ENCODE measurements around the gene HSF2. TPM values are rescaled to one million over a fixed set of nuclear protein-coding genes. Genes with fewer than 3 reads are reported as not detected.
A peak's percentile ranks its signal among the peaks of the same experiment; 100 is the strongest.
"Not testable (repeated sequence)": the region's sequence is repeated elsewhere in the genome, so short reads cannot be mapped to it uniquely, and the experiment has no call there.

Gene HSF2
- total RNA-seq, 2 experiments from 2014 or later, result 22.0 to 27.0 TPM

- no peak overlapping the region for H3K4me3 Mint-ChIP-seq
These were observed 27.1 kb downstream of the HSF2 start for GRCh38 chr6:122426597-122426996.

GRCh38 chr6:122428781-122429180, 29.3 kb downstream of the HSF2 start:
- DNase-seq, result no peak
- peaks cover 32% of the 10 kb centered on the region for H3K4me1 Mint-ChIP-seq (ENCODE audit: low read depth)
- no peak overlapping the region for H3K27ac Mint-ChIP-seq
- peaks cover 64% of the 10 kb centered on the region for H3K36me3 Mint-ChIP-seq (ENCODE audit: low read depth)
- no peaks in the 10 kb centered on the region for H3K9me3 Mint-ChIP-seq
- intact Hi-C loops (cut with micrococcal nuclease), result no loop called here
- no peaks in the 10 kb centered on the region for H3K27me3 Mint-ChIP-seq (ENCODE audit: low read depth)
- CTCF ChIA-PET, result interaction anchor here (0.9 kb wide), 1 partner anchor 27 kb away, joined by 4 read pairs; no protein-coding TSS in a partner anchor
- H3K4me3 Mint-ChIP-seq, result no peak overlapping the region

More at GRCh38 chr6:122426597-122426996, 27.1 kb downstream of the HSF2 start:
- H3K9me3 Mint-ChIP-seq, result no peaks in the 10 kb centered on the region
- no peak for DNase-seq
- CTCF ChIA-PET, result no interaction called here
- no peak overlapping the region for H3K27ac Mint-ChIP-seq
- H3K27me3 Mint-ChIP-seq (ENCODE audit: low read depth), result no peaks in the 10 kb centered on the region
- intact Hi-C loops (cut with micrococcal nuclease), result no loop called here
- H3K36me3 Mint-ChIP-seq (ENCODE audit: low read depth), result peaks cover 62% of the 10 kb centered on the region
- peaks cover 28% of the 10 kb centered on the region for H3K4me1 Mint-ChIP-seq (ENCODE audit: low read depth)

- CTCF ChIA-PET, result interaction anchor here (0.9 kb wide), 1 partner anchor 28 kb away, joined by 4 read pairs; no protein-coding TSS in a partner anchor
- Mint-ChIP-seq H3K4me1 (ENCODE audit: low read depth) (peaks cover 29% of the 10 kb centered on the region), H3K4me3 (no peak overlapping the region), H3K27ac (no peak overlapping the region), H3K36me3 (ENCODE audit: low read depth) (peaks cover 65% of the 10 kb centered on the region), H3K27me3 (ENCODE audit: low read depth) (no peaks in the 10 kb centered on the region), H3K9me3 (no peaks in the 10 kb centered on the region)
- no peak for DNase-seq
- intact Hi-C loops (cut with micrococcal nuclease), result no loop called here
These were observed 29.9 kb downstream of the HSF2 start for GRCh38 chr6:122429323-122429722.

- no peak for DNase-seq
- H3K4me3 Mint-ChIP-seq, result no peak overlapping the region
- H3K27me3 Mint-ChIP-seq (ENCODE audit: low read depth), result no peaks in the 10 kb centered on the region
- H3K27ac Mint-ChIP-seq, result no peak overlapping the region
- H3K9me3 Mint-ChIP-seq, result no peaks in the 10 kb centered on the region
- CTCF ChIA-PET, result interaction anchor here (1.3 kb wide), 1 partner anchor 50 kb away, joined by 3 read pairs; no protein-coding TSS in a partner anchor
- intact Hi-C loops (cut with micrococcal nuclease), result loop anchor here (2.0 kb wide), 1 partner anchor 15 kb away; no protein-coding TSS in a partner anchor
- H3K4me1 Mint-ChIP-seq (ENCODE audit: low read depth), result peaks cover 22% of the 10 kb centered on the region
- H3K36me3 Mint-ChIP-seq (ENCODE audit: low read depth), result peaks cover 53% of the 10 kb centered on the region
These were observed 32.3 kb downstream of the HSF2 start for GRCh38 chr6:122431780-122432179.

GRCh38 chr6:122432816-122433215, 33.4 kb downstream of the HSF2 start:
- intact Hi-C loops (cut with micrococcal nuclease), result no loop called here
- DNase-seq, result no peak
- H3K4me1 Mint-ChIP-seq (ENCODE audit: low read depth), result peaks cover 16% of the 10 kb centered on the region
- H3K9me3 Mint-ChIP-seq, result no peaks in the 10 kb centered on the region
- peak overlapping the region; percentile 46 for H3K27ac Mint-ChIP-seq
- H3K36me3 Mint-ChIP-seq (ENCODE audit: low read depth), result peaks cover 56% of the 10 kb centered on the region
- no peaks in the 10 kb centered on the region for H3K27me3 Mint-ChIP-seq (ENCODE audit: low read depth)
- CTCF ChIA-PET, result interaction anchor here (1.3 kb wide), 1 partner anchor 51 kb away, joined by 3 read pairs; no protein-coding TSS in a partner anchor
- no peak overlapping the region for H3K4me3 Mint-ChIP-seq

GRCh38 chr6:122438975-122439374, 39.5 kb downstream of the HSF2 start:
- Mint-ChIP-seq H3K27ac (no peak overlapping the region), H3K4me1 (ENCODE audit: low read depth) (no peaks in the 10 kb centered on the region), H3K4me3 (no peak overlapping the region), H3K36me3 (ENCODE audit: low read depth) (peaks cover 69% of the 10 kb centered on the region), H3K9me3 (peaks cover 26% of the 10 kb centered on the region), H3K27me3 (ENCODE audit: low read depth) (no peaks in the 10 kb centered on the region)
- CTCF ChIA-PET, result no interaction called here
- DNase-seq, result peak; percentile 8
- intact Hi-C loops (cut with micrococcal nuclease), result no loop called here

GRCh38 chr6:122445274-122445673, 45.8 kb downstream of the HSF2 start:
- Mint-ChIP-seq H3K27me3 (ENCODE audit: low read depth) (no peaks in the 10 kb centered on the region), H3K4me3 (no peak overlapping the region), H3K27ac (peak overlapping the region; percentile 18), H3K9me3 (peaks cover 6% of the 10 kb centered on the region), H3K36me3 (ENCODE audit: low read depth) (peaks cover 44% of the 10 kb centered on the region), H3K4me1 (ENCODE audit: low read depth) (peaks cover 21% of the 10 kb centered on the region)
- DNase-seq, result no peak
- CTCF ChIA-PET, result no interaction called here
- intact Hi-C loops (cut with micrococcal nuclease), result no loop called here

- peaks cover 40% of the 10 kb centered on the region for H3K36me3 Mint-ChIP-seq (ENCODE audit: low read depth)
- CTCF ChIA-PET, result no interaction called here
- H3K4me3 Mint-ChIP-seq, result no peak overlapping the region
- H3K27ac Mint-ChIP-seq, result peak overlapping the region; percentile 33
- H3K4me1 Mint-ChIP-seq (ENCODE audit: low read depth), result peaks cover 25% of the 10 kb centered on the region
- intact Hi-C loops (cut with micrococcal nuclease), result no loop called here
- H3K27me3 Mint-ChIP-seq (ENCODE audit: low read depth), result no peaks in the 10 kb centered on the region
- no peaks in the 10 kb centered on the region for H3K9me3 Mint-ChIP-seq
- no peak for DNase-seq
These were observed 49.6 kb downstream of the HSF2 start for GRCh38 chr6:122449069-122449468.

GRCh38 chr6:122452509-122452908, 53.1 kb downstream of the HSF2 start:
- DNase-seq, result no peak
- H3K4me3 Mint-ChIP-seq, result no peak overlapping the region
- H3K36me3 Mint-ChIP-seq (ENCODE audit: low read depth), result peaks cover 36% of the 10 kb centered on the region
- no peaks in the 10 kb centered on the region for H3K27me3 Mint-ChIP-seq (ENCODE audit: low read depth)
- CTCF ChIA-PET, result no interaction called here
- no peaks in the 10 kb centered on the region for H3K9me3 Mint-ChIP-seq
- H3K27ac Mint-ChIP-seq, result no peak overlapping the region
- intact Hi-C loops (cut with micrococcal nuclease), result no loop called here
- H3K4me1 Mint-ChIP-seq (ENCODE audit: low read depth), result peaks cover 30% of the 10 kb centered on the region

- H3K27me3 Mint-ChIP-seq (ENCODE audit: low read depth), result no peaks in the 10 kb centered on the region
- intact Hi-C loops (cut with micrococcal nuclease), result loop anchor here (2.0 kb wide), 1 partner anchor 14 kb away; no protein-coding TSS in a partner anchor
- CTCF ChIA-PET, result no interaction called here
- no peak for DNase-seq
- no peak overlapping the region for H3K4me3 Mint-ChIP-seq
- H3K9me3 Mint-ChIP-seq, result no peaks in the 10 kb centered on the region
- peak overlapping the region; percentile 27 for H3K27ac Mint-ChIP-seq
- H3K36me3 Mint-ChIP-seq (ENCODE audit: low read depth), result peaks cover 32% of the 10 kb centered on the region
- peaks cover 39% of the 10 kb centered on the region for H3K4me1 Mint-ChIP-seq (ENCODE audit: low read depth)
These were observed 55.2 kb downstream of the HSF2 start for GRCh38 chr6:122454673-122455072.

GRCh38 chr6:122455116-122455515, 55.7 kb downstream of the HSF2 start:
- peaks cover 32% of the 10 kb centered on the region for H3K36me3 Mint-ChIP-seq (ENCODE audit: low read depth)
- peak overlapping the region; percentile 30 for H3K27ac Mint-ChIP-seq
- H3K27me3 Mint-ChIP-seq (ENCODE audit: low read depth); H3K9me3 Mint-ChIP-seq; H3K4me3 Mint-ChIP-seq; DNase-seq; CTCF ChIA-PET: not testable (repeated sequence)
- peaks cover 43% of the 10 kb centered on the region for H3K4me1 Mint-ChIP-seq (ENCODE audit: low read depth)
- intact Hi-C loops (cut with micrococcal nuclease), result loop anchor here (2.0 kb wide), 1 partner anchor 14 kb away; no protein-coding TSS in a partner anchor

- Mint-ChIP-seq H3K4me1 (ENCODE audit: low read depth) (peaks cover 69% of the 10 kb centered on the region), H3K9me3 (no peaks in the 10 kb centered on the region), H3K27ac (peak overlapping the region; percentile 46), H3K4me3 (no peak overlapping the region), H3K27me3 (ENCODE audit: low read depth) (no peaks in the 10 kb centered on the region), H3K36me3 (ENCODE audit: low read depth) (peaks cover 25% of the 10 kb centered on the region)
- CTCF ChIA-PET, result interaction anchor here (1.1 kb wide), 1 partner anchor 57 kb away, joined by 3 read pairs; no protein-coding TSS in a partner anchor
- intact Hi-C loops (cut with micrococcal nuclease), result no loop called here
- DNase-seq, result no peak
These were observed 58.6 kb downstream of the HSF2 start for GRCh38 chr6:122458087-122458486.

- no peaks in the 10 kb centered on the region for H3K9me3 Mint-ChIP-seq
- H3K27ac Mint-ChIP-seq, result peak overlapping the region; percentile 68
- intact Hi-C loops (cut with micrococcal nuclease), result no loop called here
- H3K4me1 Mint-ChIP-seq (ENCODE audit: low read depth), result peaks cover 76% of the 10 kb centered on the region
- H3K36me3 Mint-ChIP-seq (ENCODE audit: low read depth), result peaks cover 22% of the 10 kb centered on the region
- H3K27me3 Mint-ChIP-seq (ENCODE audit: low read depth), result no peaks in the 10 kb centered on the region
- DNase-seq, result no peak
- no peak overlapping the region for H3K4me3 Mint-ChIP-seq
- CTCF ChIA-PET, result interaction anchor here (0.9 kb wide), 1 partner anchor 9 kb away, joined by 3 read pairs; no protein-coding TSS in a partner anchor
These were observed 59.8 kb downstream of the HSF2 start for GRCh38 chr6:122459240-122459639.

Data from activated naive CD4-positive, alpha-beta T cell treated with anti-CD3 and anti-CD28 coated beads for 36 hours (primary cell).